Activated T-cell treated with anti-CD3 and anti-CD28 coated beads, Interleukin-2, amount 50 U/mL, for 48 hours (primary cell): ENCODE data around the gene POM121L2.

Source experiments
- DNase-seq, 2 experiments: peaks; one replicate each; pipeline ENCODE4 v3.0.0-alpha.2; 2020

Gene POM121L2

DNA sequence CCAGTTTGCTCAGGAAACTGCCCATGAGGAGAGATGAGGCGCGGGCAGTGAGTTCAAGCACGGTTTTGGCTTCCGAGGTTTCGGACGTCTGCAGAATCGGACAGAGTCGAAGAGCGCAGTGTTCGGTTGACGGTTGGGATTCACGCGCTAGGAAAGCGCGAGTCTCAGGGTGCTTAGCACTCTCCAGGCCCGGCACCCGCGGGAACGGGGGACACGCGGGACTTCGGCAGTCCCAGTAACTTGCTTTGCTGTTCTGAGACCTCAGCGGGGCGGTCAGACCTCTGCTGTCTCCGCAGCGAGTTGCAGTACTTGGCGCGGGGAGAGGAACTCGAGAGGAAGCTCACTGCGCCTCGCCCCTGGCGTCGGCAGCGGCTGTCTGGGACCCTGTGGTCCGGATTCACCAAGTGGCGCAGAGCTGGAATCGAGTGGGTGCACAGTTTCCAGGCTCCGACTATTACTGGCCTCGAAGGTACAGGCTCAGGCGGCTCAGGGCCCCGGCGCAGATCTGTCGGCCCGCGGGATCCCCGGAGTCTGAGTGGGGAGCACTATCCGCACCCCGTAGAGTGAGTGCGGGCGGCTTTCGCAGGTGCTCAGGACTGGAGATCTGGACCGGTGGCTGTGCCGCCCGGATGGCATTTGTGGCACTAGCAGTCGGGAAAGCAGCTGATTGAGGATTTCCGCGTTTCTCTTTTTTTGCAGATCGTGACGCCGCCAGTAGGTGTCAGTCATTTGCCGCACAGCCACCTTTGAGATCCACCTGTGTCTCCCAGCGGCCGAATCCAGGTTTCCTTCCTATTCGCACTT is at the start of gene POM121L2:
POM121L2 (minus strand) TSS at position 128 of the 804 bp plus-strand sequence; CDS start at position 25, 103 bp downstream.
- peak; percentile 79 to 82 for DNase-seq

DNA sequence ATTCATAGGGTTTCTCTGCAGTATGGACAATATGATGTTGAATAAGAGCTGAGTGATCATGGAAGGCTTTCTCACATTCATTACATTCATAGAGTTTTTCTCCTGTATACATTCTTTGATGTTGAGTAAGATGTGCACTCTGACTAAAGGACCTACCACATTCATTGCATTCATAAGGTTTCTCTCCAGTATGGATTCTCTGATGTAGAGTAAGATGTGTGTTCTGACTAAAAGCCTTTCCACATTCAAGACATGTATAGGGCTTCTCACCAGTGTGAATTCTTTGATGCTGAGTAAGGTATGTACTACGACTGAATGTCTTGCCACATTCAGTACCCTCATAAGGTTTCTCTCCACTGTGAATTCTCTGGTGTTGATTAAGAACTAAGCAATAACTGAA is 47.2 kb upstream of the POM121L2 start:
- DNase-seq: no peak

DNA sequence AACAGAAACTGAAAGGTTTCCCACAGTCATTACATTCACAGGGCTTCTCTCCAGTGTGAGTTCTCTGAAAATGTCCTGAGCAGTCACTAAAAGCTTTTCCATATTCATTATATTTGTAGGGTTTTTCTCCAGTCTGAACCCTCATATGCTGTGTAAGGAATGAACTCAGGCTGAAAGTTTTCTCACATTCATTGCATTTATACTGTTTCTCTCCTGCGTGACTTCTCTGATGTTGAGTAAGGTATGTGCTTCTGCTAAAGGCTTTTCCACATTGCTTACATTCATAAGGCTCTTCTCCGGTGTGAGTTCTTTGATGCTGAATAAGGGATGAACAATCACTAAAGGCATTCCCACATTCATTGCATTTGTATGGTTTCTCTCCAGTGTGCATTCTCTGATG is 46.7 kb upstream of the POM121L2 start:
- no peak for DNase-seq

DNA sequence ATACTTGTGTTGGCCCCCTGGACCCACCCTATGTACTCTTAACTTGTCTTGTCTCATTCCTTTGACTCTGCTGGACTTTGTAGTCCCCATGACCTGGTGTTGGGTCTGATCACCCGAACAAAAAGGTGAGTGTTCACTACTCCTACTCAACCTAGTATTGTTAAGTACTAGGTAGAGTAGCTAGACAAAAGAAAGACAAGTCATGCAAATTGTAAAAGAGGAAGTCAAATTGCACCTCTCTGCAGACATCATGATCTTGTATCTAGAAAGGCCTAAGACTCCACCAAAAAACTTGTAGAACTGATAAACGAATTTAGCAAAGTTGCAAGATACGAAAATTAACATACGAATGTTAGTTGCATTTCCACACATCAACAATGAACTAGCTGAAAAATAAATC is 40.8 kb upstream of the POM121L2 start:
- DNase-seq: no peak

DNA sequence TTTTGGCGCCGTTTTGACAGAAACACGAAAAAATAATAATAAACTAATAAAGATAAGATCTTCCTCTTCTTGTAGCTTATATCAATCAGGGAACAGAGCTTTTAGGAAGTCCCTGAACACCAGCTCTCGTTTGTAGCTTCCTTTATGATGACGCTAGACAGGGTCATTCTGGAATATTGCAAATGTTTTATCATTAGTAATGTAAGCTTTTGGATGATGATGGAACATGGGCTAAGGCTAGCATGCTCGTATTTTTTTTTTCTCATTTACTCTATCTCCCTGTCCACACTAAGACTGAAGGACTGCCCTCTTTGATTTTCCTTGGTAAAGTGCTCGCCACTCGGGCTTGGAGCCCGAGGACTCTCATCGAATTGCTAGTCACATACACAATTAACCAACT is 22.1 kb upstream of the POM121L2 start:
- DNase-seq: no peak

DNA sequence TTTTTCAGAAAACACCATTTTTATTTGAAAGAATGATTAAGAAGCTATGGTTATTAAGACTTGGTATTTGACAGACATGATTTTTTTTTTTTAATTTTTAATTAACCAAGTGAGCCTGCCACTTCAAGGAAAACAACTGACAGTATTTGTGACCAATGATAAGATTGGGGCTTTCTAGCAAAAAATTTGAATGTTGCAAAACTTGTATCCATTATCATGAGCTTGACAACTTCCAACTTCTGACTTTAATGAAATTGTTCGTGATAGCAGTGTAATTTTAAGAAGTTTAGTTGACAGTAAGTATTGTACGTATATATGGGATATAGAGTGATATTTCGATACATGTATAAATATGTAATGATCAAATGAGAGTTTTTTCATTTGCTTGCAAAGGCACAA is 21.6 kb upstream of the POM121L2 start:
- no peak for DNase-seq

DNA sequence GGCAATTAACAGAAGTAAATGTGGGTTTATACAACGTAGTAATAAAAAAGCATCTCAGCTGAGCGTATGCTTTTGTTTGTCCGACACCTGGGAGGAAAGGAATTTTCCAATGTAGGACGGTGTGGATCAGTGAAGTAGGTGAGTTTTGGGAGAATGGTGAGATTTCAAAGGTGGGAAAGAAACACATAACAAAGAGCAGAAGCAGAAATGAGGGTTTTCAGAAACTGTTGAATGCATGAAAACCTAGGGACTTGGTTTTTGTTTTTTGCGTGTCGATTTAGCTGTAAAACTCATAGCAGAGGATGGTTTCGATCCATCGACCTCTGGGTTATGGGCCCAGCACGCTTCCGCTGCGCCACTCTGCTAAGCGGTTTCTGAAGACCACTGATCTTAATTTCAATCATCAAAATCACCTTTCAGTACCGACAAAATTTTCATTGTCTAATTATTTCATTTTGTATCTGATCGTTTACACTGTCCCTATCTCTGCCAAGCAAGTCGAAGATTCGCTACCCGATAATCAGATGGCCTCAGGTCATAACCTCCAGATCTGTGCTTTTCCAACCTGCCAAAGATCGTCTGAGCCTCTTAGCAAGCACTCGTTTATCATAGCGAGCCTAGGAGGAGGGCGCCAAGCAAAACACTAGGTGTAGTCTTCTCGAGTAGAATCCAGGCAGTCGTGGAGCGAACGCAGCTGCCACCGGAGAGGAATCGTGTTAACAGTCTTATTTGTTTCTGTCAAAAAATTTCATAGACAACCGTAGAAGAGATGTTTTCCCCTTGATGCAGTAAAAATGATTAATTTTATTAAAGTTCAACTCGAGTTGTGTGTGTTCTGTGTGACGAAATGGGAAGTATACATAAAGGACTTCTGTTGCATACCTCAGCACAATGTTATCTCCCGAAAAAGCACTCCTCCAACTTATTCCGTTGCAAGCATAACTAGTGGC is 20.9 kb upstream of the POM121L2 start:
- peak; percentile 63 to 70 for DNase-seq

DNA sequence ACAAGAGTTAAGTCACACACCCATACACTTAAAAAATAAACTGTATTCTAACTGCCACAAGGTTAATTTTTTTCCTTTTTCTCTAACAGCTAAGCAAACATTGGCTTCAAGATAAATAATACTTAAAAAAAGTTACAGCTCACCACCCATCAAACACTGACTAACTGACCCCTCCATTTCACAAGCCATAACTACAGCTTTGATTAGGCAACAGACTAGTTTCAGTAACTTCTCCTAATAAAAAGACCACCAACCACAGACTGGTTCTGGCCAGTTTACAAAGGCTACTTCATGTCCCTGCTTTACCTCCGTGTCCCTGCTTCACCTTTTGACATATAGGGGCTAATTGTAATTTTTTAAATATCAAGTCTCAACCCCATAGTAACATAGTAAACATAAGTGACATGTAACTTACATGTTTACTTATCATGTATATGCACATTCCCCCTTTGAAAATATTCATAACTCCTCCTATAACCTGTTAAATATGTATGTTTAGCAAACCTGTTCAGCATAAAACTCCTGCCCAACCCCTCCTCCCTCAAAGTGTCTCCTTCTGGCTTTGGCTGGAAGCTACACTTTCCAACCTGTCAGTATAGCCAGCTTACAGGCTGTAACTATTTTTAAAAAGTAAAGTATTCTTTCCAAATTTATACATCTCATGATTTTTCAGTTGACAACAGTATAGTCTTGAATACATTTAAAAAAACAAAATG is 15.1 kb upstream of the POM121L2 start:
- no peak for DNase-seq

DNA sequence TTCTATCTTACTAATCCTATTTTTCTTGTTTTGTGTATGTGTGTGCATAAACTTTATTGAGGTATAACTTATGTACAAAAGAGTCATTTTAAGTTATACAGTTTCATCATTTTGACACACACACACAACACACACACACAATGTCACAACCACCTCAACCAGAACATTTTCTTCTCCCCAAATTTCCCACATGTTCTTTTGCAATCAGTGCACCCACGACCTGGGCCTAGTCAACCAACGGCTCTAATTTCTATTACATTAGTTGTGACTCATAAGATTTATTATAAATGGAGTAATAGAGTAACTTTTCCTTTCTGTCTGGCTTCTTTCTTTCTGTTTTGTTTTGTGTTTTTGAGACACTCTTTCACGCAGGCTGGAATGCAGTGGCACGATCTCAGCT is 9.8 kb upstream of the POM121L2 start:
- no peak for DNase-seq

DNA sequence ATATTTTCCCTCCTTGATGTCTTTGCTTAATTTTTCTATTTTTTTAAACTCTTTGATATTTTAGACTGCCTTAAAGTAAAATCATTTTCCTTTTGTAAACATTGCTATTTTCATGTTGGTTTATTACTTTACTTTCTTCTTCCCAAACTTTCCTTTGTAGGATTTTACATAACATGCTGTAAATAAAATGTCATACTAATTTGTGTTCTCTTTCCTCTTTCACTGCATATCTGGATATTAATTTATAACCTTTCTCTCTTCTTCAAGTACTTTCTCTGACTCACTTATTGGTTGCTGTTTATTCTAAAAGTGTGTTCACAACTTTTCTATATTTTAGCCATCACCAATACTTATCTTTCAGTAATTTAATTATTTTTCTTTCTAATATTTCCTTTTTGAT is 9.3 kb upstream of the POM121L2 start:
- no peak for DNase-seq

DNA sequence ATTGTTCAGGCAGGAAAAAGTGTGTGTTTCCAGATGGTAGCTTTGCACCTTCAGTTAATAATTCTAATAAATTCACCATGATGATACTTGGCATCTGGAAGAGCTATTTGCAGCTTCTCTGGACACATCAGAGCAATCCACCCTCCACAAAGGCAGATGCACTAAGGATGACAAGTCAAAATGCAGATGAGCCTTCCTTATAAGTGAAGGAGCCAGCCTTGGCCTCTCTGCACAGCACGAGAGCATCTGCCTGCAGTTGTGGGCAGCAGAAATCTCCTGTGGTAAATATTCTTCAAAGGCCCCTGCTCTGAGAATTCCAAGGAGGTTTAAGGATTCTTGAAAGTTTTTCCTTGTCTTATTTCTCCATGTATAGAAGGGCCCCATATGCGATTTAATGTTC is 6.9 kb upstream of the POM121L2 start:
- DNase-seq: no peak

DNA sequence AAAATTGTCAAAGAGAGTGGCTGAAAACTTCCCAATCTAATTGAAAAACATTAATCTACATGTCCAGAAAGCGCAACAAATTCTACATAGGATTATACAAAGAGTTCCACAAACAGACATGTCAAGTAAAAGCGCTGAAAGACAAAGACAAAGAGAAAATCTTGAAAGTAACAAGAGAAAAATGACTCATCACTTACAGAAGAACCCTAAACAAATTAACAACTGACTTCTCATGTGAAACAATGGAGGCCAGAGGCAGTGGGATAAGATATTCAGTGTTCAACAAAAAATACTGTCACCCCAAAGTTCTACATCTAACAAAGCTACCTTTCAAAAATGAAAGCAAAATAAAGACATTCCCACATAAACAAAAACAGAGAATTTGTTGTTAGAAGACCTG is 2.0 kb upstream of the POM121L2 start:
- DNase-seq: no peak

DNA sequence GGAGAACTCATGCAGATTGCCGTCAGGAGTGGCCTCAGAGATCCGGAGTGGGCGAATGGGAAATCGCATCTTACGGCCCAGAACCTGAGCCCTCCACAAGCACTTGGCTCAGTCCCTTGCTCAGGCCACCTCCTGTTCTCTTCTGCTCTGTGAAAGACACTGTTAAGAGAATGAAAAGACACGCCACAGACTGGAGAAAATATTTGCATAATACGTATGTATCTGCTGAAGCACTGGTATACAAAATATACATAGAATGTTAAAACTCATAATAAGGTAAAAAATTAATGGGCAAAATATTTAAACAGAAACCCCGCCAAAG is 838 bp upstream of the POM121L2 start:
- no peak for DNase-seq

DNA sequence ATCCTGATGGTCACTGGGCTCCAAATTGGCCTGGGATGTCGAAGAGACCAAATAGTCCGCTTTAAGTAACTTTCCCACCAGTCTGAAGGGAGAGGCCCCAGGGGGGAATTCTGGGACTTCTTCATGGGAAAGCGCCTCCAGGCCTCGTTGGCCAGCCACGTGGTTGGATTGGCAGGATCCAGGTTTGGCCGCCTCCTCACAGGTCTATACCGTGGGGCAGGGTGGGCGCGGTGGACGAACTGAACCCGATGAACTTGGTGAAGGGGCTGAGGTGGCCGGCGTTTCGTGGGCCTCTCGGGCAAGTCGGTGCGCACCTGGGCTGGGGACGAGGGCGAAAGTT is 297 bp downstream of the POM121L2 start:
- no peak for DNase-seq

DNA sequence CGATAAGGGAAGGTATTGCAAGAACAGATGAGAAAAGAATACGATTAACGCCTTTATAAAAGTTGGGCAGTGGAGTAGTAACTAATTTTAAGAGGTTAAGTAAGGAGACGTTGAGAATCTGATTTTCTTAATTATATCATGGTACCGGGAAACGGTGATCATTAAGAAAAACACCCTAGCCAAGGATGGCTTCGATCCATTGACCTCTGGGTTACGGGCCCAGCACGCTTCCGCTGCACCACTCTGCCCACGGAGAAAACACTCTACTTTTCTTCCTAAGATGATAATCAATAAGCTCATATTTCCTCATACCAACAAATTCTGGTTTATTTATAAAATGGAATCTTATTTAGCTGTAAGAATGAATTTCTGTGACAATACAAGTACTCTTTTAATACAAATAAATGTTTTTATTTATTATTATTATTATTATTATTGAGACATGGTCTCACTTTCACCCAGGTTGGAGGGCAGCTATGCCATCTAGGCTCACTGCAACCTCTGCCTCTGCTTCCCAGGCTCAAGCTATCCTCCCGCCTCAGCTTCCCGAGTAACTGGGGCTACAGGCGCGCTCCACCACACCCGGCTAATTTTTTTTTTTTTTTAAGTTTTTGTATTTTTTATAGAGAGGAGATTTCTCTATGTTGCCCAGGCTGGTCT is 8.3 kb downstream of the POM121L2 start:
- no peak for DNase-seq

DNA sequence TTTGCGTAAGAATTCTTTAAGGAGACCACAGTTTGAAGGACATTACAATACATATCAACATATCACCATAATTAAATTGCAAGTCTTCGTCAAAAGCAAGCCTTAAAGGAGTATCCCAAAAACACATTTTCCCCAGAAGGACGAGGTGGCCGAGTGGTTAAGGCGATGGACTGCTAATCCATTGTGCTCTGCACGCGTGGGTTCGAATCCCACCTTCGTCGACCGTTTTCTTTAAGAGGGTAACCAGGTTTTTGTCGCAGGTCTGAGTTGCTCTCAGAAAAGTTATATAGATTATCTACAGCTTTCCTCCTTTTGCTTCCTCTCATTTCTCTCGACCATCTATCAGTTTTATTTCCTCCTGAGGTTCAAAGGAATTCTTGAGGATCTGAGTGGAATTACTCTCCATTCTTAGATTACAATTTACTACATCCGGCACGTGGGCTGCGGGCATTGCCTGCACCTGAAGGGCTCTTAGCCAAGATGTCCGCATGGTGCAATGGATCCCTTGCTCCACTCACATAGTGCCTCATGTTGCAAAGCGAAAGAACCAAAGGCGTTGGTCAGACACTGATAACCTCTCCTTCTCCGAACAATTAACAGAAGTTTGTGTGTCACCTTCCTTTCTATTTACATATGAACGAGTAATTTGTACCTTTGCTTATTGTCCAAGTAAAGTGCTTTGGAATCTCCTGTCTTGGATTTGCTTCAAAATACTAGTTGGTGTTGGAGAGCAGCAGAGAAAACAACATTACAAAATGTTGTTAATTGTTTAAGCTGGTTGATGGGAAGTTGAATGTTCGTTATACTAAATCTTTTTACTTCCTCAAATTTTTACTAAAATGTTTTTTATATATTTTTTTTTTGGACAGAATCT is 14.0 kb downstream of the POM121L2 start:
- peak; percentile 61 to 64 for DNase-seq

DNA sequence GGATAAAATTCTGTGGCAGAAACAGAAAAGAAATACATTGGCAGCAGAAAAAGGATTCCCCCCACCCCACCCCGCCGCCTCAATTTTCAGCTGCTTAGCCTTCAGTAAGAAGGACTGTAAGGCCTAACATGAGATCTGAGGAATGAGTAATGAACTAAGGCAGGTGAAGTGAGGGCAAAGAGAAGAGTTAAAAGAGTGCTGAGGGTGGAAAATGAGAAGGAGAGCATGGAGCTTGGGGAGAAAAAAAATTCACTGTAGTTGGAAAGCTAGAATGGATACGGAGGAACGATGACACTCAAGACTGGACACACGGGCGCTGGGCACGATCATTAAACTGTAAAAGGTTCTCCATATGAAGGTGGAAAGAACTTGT is 14.6 kb downstream of the POM121L2 start:
- no peak for DNase-seq

DNA sequence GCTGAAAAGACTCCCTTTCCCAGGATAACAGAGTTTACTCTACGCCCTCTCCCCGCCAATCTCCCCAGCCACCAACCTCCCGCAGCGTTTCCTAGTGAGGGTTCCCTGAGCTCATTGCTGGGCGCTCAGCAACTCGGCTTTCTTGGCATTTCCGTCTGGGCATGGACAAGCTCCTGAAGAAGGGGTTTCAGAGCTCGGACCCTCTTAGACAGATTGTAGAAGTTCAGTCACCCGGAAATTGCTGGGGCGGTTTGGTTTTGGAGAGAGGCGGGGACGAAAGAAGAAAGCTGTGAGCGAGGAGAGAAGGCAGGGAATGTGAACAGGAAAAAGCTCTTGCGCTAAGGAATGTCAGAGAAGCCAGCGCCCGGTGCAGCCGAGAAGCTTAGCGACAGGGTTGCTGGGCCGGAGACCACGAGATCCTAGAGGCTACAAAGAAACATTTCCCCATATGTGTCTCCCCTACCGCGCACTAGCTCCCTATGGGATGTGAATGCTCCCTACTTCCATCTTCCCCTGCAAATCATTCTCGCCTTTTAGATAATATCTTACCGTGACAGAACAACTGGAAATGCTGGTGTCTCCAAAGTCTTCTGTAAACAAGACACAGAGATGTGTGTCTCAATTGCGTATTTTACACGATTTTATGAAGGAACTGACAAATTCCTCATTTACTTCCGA is 15.8 kb downstream of the POM121L2 start:
- no peak for DNase-seq

DNA sequence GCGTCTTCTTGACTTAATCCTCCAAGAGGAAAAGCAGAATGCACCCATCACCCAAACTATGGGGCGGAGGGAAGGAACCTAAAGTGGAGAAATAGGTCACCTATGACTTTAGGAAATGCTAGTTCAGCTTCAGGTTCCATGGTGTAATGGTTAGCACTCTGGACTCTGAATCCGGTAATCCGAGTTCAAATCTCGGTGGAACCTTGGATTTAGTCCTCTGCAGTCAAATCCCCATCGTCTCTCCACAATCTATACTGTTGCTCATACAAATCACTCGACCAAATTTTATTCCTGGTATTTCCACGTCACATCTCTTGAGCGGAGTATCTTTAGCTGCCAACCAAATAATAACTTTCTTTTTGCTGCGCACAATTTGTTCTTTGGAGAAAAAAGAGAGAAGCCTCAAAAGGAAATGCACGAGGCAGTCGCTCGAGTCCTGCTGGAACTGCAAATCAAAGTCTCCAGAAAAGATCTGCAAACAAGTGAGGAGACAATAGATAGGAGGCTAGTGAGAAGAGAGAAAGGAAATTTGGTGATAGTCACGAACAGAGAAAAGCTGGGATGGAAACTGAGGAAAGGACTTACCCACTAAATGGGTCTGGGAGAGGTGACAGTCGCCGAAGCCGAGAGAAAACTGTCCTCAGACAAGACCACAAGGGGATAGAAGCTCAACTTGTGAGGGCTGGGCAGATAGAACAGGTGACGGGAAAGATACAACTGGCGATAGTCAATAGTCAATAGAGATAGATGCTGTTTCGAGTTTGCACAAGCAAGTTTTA is 16.6 kb downstream of the POM121L2 start:
- DNase-seq: no peak

DNA sequence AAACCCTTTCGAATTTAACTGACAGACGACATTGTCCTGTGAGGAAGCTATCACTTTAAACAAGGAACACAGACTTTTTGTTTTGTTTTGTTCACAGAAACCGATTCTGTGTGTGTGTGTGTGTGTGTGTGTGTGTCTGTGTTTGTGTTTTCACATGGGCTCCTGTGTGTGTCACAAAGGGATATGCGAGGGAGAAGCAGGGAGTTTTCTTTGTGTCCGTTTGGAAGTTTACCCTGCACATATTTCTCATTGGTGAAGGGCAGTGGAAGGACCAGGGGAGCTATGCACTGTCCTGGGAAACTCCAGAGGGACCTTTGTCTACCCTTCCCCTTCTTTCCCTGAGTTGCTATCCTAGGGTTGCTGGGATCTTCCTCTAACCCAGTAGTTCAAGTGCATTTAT is 17.7 kb downstream of the POM121L2 start:
- DNase-seq: no peak
